Thoracic aorta (tissue), 2 donors: ENCODE data around the gene HSPA12A. TPM values are rescaled to one million over a fixed set of nuclear protein-coding genes. Genes with fewer than 3 reads are reported as not detected.

Experiments
- ATAC-seq: fragments of 150-250 bp; one replicate; pipeline ENCODE4 v1.8.0; 2017; ENCODE audit warnings: low read depth; ENCODE audit not compliant: insufficient number of reproducible peaks, low FRiP score
- DNase-seq: peaks from one replicate; pipeline ENCODE4 v3.0.0-alpha.2; 2020; ENCODE audit warnings: low spot score
- H3K27ac ChIP-seq, 2 donors: fragments of 200-600 bp; sonication (generic); 1 replicate in 1 of 2; 2 replicates in 1 of 2; pipeline ENCODE4 v1.5.1; 2016; ENCODE audit warnings: mild to moderate bottlenecking in 2 of 2, moderate library complexity in 2 of 2
- H3K27me3 ChIP-seq: fragments of 200-600 bp; sonication (generic); replicated peaks from 2 replicates; pipeline ENCODE4 v1.6.0; 2016; ENCODE audit warnings: mild to moderate bottlenecking; ENCODE audit not compliant: insufficient read depth
- H3K36me3 ChIP-seq: fragments of 200-600 bp; sonication (generic); one replicate; pipeline ENCODE4 v1.5.1; 2016
- H3K4me1 ChIP-seq, 2 donors: fragments of 200-600 bp; sonication (generic); 1 replicate in 1 of 2; 2 replicates in 1 of 2; pipeline versions ENCODE4 v1.5.1 to v1.6.0; 2016; ENCODE audit warnings: low read depth in 2 of 2, mild to moderate bottlenecking in 1 of 2; ENCODE audit not compliant: control insufficient read depth in 1 of 2
- H3K4me3 ChIP-seq: fragments of 200-600 bp; sonication (generic); 2 replicates; pipeline ENCODE4 v1.5.1; 2016; ENCODE audit warnings: mild to moderate bottlenecking
- H3K9me3 ChIP-seq: fragments of 200-600 bp; sonication (generic); 2 replicates; pipeline ENCODE4 v1.5.1; 2016
- CTCF ChIP-seq: fragments of 200-600 bp; sonication (generic); IDR thresholded peaks from one replicate; pipeline ENCODE4 v1.5.1; 2019; ENCODE audit warnings: antibody characterized with exemption
- total RNA-seq, 2 donors: library from RNA; depleted of rRNA; stranded (reverse); fragments of >200 nt; gene quantifications; one replicate each; pipeline versions ENCODE4 v1.1.0 to v1.2.3, GENCODE V29; 2016

Gene HSPA12A
- total RNA-seq, 2 donors from 2014 or later = 10.2 to 13.6 TPM

GRCh38 chr10:116780691-116781205, 38.4 kb upstream of the HSPA12A start:
- Histone ChIP-seq H3K36me3 (no peaks in the 10 kb centered on the region), H3K27me3 (no peaks in the 10 kb centered on the region), H3K4me1 (no peaks in the 10 kb centered on the region), H3K9me3 (no peaks in the 10 kb centered on the region), H3K27ac (no peak overlapping the region), H3K4me3 (no peak overlapping the region)
- ATAC-seq = no peak
- no peak for TF ChIP-seq CTCF
- DNase-seq = no peak

GRCh38 chr10:116779076-116779687, 36.8 kb upstream of the HSPA12A start:
- Histone ChIP-seq H3K4me3 (no peak overlapping the region), H3K27ac (no peak overlapping the region), H3K36me3 (no peaks in the 10 kb centered on the region), H3K27me3 (no peaks in the 10 kb centered on the region), H3K9me3 (no peaks in the 10 kb centered on the region), H3K4me1 (no peaks in the 10 kb centered on the region)
- ATAC-seq (no peak), DNase-seq (no peak)
- no peak for TF ChIP-seq CTCF

DNA sequence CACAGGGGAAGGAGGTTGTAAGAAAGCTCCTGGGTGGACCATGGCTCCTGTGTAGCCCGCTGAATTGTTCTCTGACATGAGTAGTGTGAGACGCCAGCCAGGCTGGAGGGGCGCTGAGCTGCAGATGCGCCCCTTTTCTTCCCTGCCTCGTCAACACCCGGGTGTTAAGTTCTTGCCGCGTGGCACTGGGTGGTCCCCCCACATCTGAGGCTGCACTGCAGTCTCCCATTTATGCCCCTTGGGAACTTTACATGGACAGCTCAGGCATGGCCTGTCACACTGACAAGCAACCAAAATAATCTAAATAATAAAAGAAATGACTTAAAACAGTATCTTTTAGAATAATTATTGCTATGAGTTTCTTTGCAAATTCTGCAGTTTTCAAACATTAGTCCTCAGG, 34.6 kb upstream of the HSPA12A start:
- Histone ChIP-seq H3K4me3 (no peak overlapping the region), H3K27me3 (no peaks in the 10 kb centered on the region), H3K36me3 (no peaks in the 10 kb centered on the region), H3K4me1 (no peaks in the 10 kb centered on the region), H3K9me3 (no peaks in the 10 kb centered on the region), H3K27ac (no peak overlapping the region)
- ATAC-seq (no peak), DNase-seq (no peak)
- TF ChIP-seq CTCF = no peak

GRCh38 chr10:116775488-116776400, 33.4 kb upstream of the HSPA12A start:
- no peaks in the 10 kb centered on the region for H3K4me1 ChIP-seq
- H3K36me3 ChIP-seq = no peaks in the 10 kb centered on the region
- H3K27ac ChIP-seq = no peak overlapping the region
- TF ChIP-seq CTCF = no peak
- H3K9me3 ChIP-seq = no peaks in the 10 kb centered on the region
- no peaks in the 10 kb centered on the region for H3K27me3 ChIP-seq
- DNase-seq (no peak), ATAC-seq (no peak)
- H3K4me3 ChIP-seq = no peak overlapping the region

GRCh38 chr10:116774728-116775151, 32.4 kb upstream of the HSPA12A start:
- H3K4me3 ChIP-seq = no peak overlapping the region
- no peaks in the 10 kb centered on the region for H3K4me1 ChIP-seq
- TF ChIP-seq CTCF = no peak
- ATAC-seq (no peak), DNase-seq (no peak)
- no peaks in the 10 kb centered on the region for H3K36me3 ChIP-seq
- H3K27ac ChIP-seq = no peak overlapping the region
- H3K27me3 ChIP-seq = no peaks in the 10 kb centered on the region
- H3K9me3 ChIP-seq = no peaks in the 10 kb centered on the region
